AG04450 (cell line): ENCODE results near the gene GP1BA. TPM values are rescaled to one million over a fixed set of nuclear protein-coding genes. Genes with fewer than 3 reads are reported as not detected.
"Not testable (repeated sequence)": the region's sequence is repeated elsewhere in the genome, so short reads cannot be mapped to it uniquely, and the experiment has no call there.

ENCODE experiments used
- CTCF ChIA-PET: fragments of 300-600, 350-600 bp; formaldehyde crosslinking; extraction: SDS; loops from one replicate; lab custom pipeline; 2022; ENCODE audit warnings: antibody characterized with exemption, inconsistent platforms; lab: Charles Lee
- POLR2A ChIA-PET: fragments of 350-600 bp; formaldehyde crosslinking; extraction: SDS; loops from one replicate; lab custom pipeline; 2021; ENCODE audit warnings: antibody characterized with exemption, inconsistent platforms; lab: Yijun Ruan, JAX
- DNase-seq: peaks from one replicate; pipeline ENCODE4 v3.0.0-alpha.2; 2011; ENCODE audit warnings: low read depth, low spot score
- H3K27ac ChIP-seq: one replicate; pipeline ENCODE4 v1.5.1; 2012; ENCODE audit warnings: low read depth, low read length, control low read depth
- H3K27me3 ChIP-seq: one replicate; pipeline ENCODE4 v1.6.0; 2012; ENCODE audit warnings: low read length; ENCODE audit not compliant: control insufficient read depth, insufficient read depth
- H3K4me3 ChIP-seq: 2 replicates; pipeline ENCODE4 v1.5.1; 2011; ENCODE audit warnings: mild to moderate bottlenecking, low read depth, low read length, control low read depth
- H3K9me3 ChIP-seq: 2 replicates; pipeline ENCODE4 v1.5.1; 2012; ENCODE audit warnings: low read length; ENCODE audit not compliant: control insufficient read depth, insufficient read depth
- polyA plus RNA-seq: library from polyadenylated mRNA; depleted of rRNA; stranded (reverse); fragments of >200 nt; gene quantifications from 2 replicates; pipeline ENCODE4 v1.2.3, GENCODE V29; 2011
- TF ChIP-seq, protein P1 (sequence below): IDR thresholded peaks from 2 replicates; pipeline ENCODE4 v1.5.1; 2011; ENCODE audit warnings: low read depth, low read length, control low read depth, inconsistent platforms

GP1BA gene
- polyA plus RNA-seq, 1 experiment: not detected

DNA sequence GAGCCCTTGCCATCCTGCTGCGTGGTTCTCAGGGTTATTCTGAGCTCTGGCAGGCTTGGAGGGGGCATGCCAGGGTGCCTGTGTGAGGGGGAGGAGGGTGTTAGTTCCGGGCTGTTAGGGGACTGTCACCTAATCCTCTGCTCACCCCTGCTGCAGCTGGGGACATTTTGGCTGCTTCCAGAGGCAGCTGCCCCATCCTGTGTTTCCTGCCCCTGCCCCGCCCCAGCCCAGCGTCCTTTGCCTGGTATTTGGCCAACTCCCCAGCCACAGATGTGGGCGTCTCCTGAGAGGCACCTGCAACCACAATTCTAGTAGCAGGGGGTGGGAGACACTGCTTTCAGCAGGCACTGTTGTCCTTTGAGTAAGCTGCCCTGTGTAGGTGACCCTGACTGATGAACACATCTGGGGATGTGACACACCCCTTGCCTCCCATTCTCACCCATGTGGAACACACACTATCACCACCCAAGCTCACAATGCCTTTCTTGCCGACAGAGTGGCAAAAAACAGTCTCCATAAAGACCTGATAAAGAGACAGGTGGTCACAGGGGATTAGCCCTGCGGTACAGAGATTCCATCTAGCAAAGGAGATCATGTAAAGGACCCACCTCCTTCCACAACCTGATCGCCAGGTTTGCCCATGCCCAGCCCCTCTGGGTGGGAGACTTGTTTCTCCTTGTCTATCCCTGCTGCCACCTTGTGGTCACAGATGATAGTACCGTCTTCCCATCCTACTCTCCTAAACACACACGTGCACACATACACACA, 28.8 kb upstream of the GP1BA start, which contains the start of gene CHRNE:
Gene CHRNE (minus strand): TSS at position 48 of the 768 bp plus-strand sequence. CDS start 35 bp downstream, at position 13.
- TF ChIP-seq, protein P1, sequence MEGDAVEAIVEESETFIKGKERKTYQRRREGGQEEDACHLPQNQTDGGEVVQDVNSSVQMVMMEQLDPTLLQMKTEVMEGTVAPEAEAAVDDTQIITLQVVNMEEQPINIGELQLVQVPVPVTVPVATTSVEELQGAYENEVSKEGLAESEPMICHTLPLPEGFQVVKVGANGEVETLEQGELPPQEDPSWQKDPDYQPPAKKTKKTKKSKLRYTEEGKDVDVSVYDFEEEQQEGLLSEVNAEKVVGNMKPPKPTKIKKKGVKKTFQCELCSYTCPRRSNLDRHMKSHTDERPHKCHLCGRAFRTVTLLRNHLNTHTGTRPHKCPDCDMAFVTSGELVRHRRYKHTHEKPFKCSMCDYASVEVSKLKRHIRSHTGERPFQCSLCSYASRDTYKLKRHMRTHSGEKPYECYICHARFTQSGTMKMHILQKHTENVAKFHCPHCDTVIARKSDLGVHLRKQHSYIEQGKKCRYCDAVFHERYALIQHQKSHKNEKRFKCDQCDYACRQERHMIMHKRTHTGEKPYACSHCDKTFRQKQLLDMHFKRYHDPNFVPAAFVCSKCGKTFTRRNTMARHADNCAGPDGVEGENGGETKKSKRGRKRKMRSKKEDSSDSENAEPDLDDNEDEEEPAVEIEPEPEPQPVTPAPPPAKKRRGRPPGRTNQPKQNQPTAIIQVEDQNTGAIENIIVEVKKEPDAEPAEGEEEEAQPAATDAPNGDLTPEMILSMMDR: peak; percentile 82
- Histone ChIP-seq H3K27me3 (peaks cover 5% of the 10 kb centered on the region), H3K9me3 (peaks cover 26% of the 10 kb centered on the region; the same call in 1 of the 2 replicates), H3K27ac (no peak within 1 kb of the TSS), H3K4me3 (no peak within 1 kb of the TSS)
- ChIA-PET CTCF (interaction anchor here (0.6 to 1.8 kb wide), 9 partner anchors 16 to 482 kb away, joined by 3 to 7 read pairs (median 3); partner anchors contain the start of genes ARRB2 and PSMB6), POLR2A (no interaction called here)
- peak; percentile 56 for DNase-seq

DNA sequence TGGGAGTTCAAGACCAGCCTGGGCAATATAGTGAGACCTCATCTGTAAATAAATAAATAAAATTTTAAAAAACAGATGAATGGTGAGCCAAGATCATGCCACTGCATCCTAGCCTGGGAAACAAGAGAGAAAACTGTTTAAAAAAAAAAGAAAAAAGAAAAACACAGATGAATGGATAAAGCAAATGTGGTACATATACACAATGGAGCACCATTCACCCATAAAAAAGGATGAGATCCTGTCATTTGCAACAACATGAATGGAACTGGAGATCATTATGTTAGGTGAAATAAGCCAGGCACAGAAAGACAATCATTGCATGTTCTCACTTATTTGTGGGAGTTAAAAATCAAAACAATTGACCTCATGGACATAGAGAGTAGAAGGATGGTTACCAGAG, 25.4 kb upstream of the GP1BA start:
- POLR2A ChIA-PET, H3K27ac ChIP-seq, H3K4me3 ChIP-seq, H3K27me3 ChIP-seq, DNase-seq, H3K9me3 ChIP-seq, CTCF ChIA-PET: not testable (repeated sequence)

DNA sequence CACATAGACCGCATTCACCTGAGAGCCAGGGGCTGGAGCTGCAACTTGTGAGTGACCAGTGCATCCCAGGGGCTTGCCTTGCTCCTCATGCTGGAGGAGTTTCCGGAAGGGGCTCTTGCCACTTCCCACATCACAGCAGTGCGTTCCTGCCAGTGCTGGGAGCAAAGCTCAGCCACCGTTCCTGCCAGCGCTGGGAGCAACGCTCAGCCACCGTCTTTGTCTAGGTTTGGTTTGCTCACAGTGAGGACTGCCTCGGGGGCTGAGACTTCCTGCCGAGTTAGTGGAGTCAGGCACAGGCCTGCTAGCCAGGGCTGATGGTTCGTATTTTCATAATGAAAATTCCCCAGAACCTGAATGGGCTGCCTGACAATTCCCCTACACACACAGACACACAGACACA, 23.8 kb upstream of the GP1BA start:
- Histone ChIP-seq H3K27ac (no peak overlapping the region), H3K9me3 (no peaks in the 10 kb centered on the region), H3K27me3 (peaks cover 3% of the 10 kb centered on the region), H3K4me3 (no peak overlapping the region)
- ChIA-PET POLR2A (interaction anchor here (1.0 to 1.8 kb wide), 5 partner anchors 12 to 59 kb away, joined by 3 to 14 read pairs (median 4); partner anchors contain the start of genes RNF167, SLC25A11 and SPAG7), CTCF (interaction anchor here (0.6 to 2.1 kb wide), 26 partner anchors 9 to 508 kb away, joined by 3 to 25 read pairs (median 4); partner anchors contain the start of genes CAMTA2, ENO3, RNF167 and SLC25A11)
- no peak for DNase-seq
- TF ChIP-seq, protein P1: no peak

DNA sequence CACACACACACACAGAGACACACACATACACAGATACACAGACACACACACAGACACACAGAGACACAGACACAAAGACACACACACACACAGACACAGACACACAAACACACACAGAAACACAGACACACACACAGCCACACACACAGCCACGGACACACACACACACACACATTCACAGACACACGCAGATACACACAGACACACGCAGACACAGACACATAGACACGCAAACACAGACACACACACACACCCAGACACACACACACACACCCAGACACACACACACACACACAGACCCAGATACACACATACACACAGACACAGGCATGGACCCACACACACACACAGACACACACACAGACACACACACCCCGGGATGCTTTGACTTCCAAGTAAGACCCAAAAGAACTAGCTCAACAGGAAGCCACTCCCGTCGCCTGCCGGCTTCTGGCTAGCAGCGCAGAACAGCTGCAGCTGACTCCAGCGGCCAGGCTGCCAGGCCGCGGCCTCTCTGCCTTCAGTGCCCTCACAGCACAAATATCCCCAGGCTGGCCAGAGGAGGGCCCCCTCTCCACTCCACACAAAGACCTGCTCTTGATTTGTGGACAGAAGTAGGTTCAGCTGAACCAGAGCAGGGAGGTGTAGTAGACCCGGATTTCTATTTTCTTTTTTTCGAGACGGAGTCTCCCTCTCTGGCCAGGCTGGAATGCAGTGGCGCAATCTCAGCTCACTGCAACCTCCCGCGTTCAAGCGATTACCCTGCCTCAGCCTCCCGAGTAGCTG, 23.2 kb upstream of the GP1BA start:
- H3K9me3 ChIP-seq: no peaks in the 10 kb centered on the region
- H3K4me3 ChIP-seq: no peak overlapping the region
- peaks cover 3% of the 10 kb centered on the region for H3K27me3 ChIP-seq
- H3K27ac ChIP-seq: no peak overlapping the region
- DNase-seq: peak; percentile 85
- ChIA-PET POLR2A (interaction anchor here (0.6 to 1.8 kb wide), 9 partner anchors 11 to 443 kb away, joined by 3 to 14 read pairs (median 4); partner anchors contain the start of genes RNF167, SLC25A11 and SPAG7), CTCF (interaction anchor here (0.6 to 2.1 kb wide), 31 partner anchors 9 to 508 kb away, joined by 3 to 25 read pairs (median 4); partner anchors contain the start of genes C17orf107, CAMTA2, ENO3 and RNF167)
- TF ChIP-seq, protein P1: peak; percentile 89

DNA sequence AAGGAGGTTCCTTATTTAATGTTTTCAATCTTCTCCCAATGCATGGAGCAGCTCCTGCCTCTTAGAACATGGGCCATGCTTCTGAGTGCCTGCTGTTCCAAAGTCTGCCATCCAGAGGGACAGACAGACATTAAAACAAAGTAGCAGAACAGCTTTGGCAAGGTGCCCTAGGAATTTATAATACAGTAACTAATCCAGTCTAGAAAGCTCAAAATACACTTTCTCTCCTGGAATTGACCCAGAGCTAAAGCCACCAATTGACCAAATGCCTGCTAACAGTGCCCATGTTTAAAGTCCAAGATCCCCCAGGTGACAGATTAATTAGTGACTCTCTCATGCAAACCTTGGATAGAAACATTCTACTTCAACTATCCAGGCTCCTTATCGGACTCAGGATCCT, 18.1 kb upstream of the GP1BA start:
- ChIA-PET POLR2A (interaction anchor here (0.9 to 1.1 kb wide), 2 partner anchors 12 to 26 kb away, joined by 3 to 6 read pairs; partner anchors contain the start of genes RNF167 and SLC25A11), CTCF (interaction anchor here (0.9 to 1.0 kb wide), 2 partner anchors 74 to 148 kb away, joined by 3 read pairs; partner anchors contain the start of gene CAMTA2)
- Histone ChIP-seq H3K9me3 (no peaks in the 10 kb centered on the region), H3K4me3 (no peak overlapping the region), H3K27me3 (no peaks in the 10 kb centered on the region), H3K27ac (no peak overlapping the region)
- no peak for DNase-seq
- TF ChIP-seq, protein P1: no peak

DNA sequence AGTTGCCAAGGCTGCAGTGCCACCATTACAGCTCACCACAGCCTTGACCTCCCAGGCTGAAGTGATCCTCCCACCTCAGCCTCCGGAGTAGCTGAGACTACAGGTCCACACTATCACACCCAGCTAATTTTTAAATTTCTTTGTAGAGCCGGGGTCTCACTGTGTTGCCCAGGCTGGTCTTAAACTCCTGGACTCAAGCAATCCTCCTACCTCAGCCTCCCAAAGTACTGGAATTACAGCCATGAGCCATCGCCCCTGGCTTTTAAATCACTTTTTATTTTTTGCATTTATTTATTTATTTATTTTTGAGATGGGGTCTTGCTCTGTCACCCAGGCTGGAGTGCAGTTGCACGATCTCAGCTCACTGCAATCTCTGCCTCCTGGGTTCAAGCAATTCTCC, 17.5 kb upstream of the GP1BA start:
- H3K27ac ChIP-seq, H3K9me3 ChIP-seq, DNase-seq, H3K4me3 ChIP-seq, H3K27me3 ChIP-seq, CTCF ChIA-PET: not testable (repeated sequence)
- POLR2A ChIA-PET: interaction anchor here (0.9 to 1.1 kb wide), 2 partner anchors 12 to 25 kb away, joined by 3 to 6 read pairs; partner anchors contain the start of genes RNF167 and SLC25A11
